HEK293 (cell line): ENCODE results near the gene IQCE.

Experiments
- PRDM10 ChIP-seq: fragments of 450-650 bp; formaldehyde crosslinking; IDR thresholded peaks from 2 replicates; pipeline ENCODE4 v1.5.1; 2016; ENCODE audit warnings: missing biosample characterization, missing genetic modification characterization
- YY1 ChIP-seq: fragments of 450-650 bp; formaldehyde crosslinking; IDR thresholded peaks from 2 replicates; pipeline ENCODE4 v1.5.1; 2018; ENCODE audit warnings: missing biosample characterization, missing genetic modification characterization
- ZBTB11 ChIP-seq: fragments of 450-650 bp; formaldehyde crosslinking; conservative IDR thresholded peaks from 2 replicates; pipeline ENCODE4 v1.5.1; 2016; ENCODE audit warnings: low read depth, missing biosample characterization, missing genetic modification characterization
- ZNF132 ChIP-seq: fragments of 450-650 bp; formaldehyde crosslinking; IDR thresholded peaks from 2 replicates; pipeline ENCODE4 v1.5.1; 2017; ENCODE audit warnings: missing biosample characterization, missing genetic modification characterization, borderline replicate concordance
- ZNF140 ChIP-seq: fragments of 450-650 bp; formaldehyde crosslinking; IDR thresholded peaks from 2 replicates; pipeline ENCODE4 v1.5.1; 2016; ENCODE audit warnings: missing biosample characterization, missing genetic modification characterization
- ZNF202 ChIP-seq: fragments of 450-650 bp; formaldehyde crosslinking; IDR thresholded peaks from 2 replicates; pipeline ENCODE4 v1.5.1; 2016; ENCODE audit warnings: missing biosample characterization, missing genetic modification characterization, borderline replicate concordance
- ZNF239 ChIP-seq: fragments of 450-650 bp; formaldehyde crosslinking; IDR thresholded peaks from 2 replicates; pipeline ENCODE4 v1.5.1; 2016; ENCODE audit warnings: missing biosample characterization, missing genetic modification characterization
- ZNF302 ChIP-seq: fragments of 450-650 bp; formaldehyde crosslinking; IDR thresholded peaks from 2 replicates; pipeline ENCODE4 v1.5.1; 2016; ENCODE audit warnings: missing biosample characterization, missing genetic modification characterization, low read depth
- ZNF549 ChIP-seq: fragments of 450-650 bp; IDR thresholded peaks from 2 replicates; pipeline ENCODE4 v1.5.1; 2018; ENCODE audit warnings: missing biosample characterization, missing genetic modification characterization, mild to moderate bottlenecking, inconsistent platforms, moderate library complexity
- TF ChIP-seq, protein P1 (sequence below): fragments of 450-650 bp; formaldehyde crosslinking; IDR thresholded peaks from 2 replicates; pipeline ENCODE4 v1.5.0; 2017; ENCODE audit warnings: missing biosample characterization, missing genetic modification characterization, borderline replicate concordance
- TF ChIP-seq, protein P2 (sequence below): fragments of 450-650 bp; formaldehyde crosslinking; IDR thresholded peaks from 2 replicates; pipeline ENCODE4 v1.5.1; 2016; ENCODE audit warnings: missing biosample characterization, missing genetic modification characterization

GRCh38 chr7:2612445-2613097 is 53.8 kb downstream of the IQCE start:
- no peak for TF ChIP-seq ZNF132 (tag by site-specific recombination)
- TF ChIP-seq, protein P1, sequence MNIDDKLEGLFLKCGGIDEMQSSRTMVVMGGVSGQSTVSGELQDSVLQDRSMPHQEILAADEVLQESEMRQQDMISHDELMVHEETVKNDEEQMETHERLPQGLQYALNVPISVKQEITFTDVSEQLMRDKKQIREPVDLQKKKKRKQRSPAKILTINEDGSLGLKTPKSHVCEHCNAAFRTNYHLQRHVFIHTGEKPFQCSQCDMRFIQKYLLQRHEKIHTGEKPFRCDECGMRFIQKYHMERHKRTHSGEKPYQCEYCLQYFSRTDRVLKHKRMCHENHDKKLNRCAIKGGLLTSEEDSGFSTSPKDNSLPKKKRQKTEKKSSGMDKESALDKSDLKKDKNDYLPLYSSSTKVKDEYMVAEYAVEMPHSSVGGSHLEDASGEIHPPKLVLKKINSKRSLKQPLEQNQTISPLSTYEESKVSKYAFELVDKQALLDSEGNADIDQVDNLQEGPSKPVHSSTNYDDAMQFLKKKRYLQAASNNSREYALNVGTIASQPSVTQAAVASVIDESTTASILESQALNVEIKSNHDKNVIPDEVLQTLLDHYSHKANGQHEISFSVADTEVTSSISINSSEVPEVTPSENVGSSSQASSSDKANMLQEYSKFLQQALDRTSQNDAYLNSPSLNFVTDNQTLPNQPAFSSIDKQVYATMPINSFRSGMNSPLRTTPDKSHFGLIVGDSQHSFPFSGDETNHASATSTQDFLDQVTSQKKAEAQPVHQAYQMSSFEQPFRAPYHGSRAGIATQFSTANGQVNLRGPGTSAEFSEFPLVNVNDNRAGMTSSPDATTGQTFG (tag by site-specific recombination): no peak
- TF ChIP-seq, protein P2, sequence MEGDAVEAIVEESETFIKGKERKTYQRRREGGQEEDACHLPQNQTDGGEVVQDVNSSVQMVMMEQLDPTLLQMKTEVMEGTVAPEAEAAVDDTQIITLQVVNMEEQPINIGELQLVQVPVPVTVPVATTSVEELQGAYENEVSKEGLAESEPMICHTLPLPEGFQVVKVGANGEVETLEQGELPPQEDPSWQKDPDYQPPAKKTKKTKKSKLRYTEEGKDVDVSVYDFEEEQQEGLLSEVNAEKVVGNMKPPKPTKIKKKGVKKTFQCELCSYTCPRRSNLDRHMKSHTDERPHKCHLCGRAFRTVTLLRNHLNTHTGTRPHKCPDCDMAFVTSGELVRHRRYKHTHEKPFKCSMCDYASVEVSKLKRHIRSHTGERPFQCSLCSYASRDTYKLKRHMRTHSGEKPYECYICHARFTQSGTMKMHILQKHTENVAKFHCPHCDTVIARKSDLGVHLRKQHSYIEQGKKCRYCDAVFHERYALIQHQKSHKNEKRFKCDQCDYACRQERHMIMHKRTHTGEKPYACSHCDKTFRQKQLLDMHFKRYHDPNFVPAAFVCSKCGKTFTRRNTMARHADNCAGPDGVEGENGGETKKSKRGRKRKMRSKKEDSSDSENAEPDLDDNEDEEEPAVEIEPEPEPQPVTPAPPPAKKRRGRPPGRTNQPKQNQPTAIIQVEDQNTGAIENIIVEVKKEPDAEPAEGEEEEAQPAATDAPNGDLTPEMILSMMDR: no peak
- TF ChIP-seq ZNF549 (tag by site-specific recombination): no peak
- TF ChIP-seq ZBTB11 (tag by site-specific recombination): no peak
- TF ChIP-seq ZNF239 (tag by site-specific recombination): no peak
- TF ChIP-seq ZNF302 (tag by site-specific recombination): no peak
- TF ChIP-seq ZNF202 (tag by site-specific recombination): no peak
- TF ChIP-seq PRDM10 (tag by site-specific recombination): no peak
- no peak for TF ChIP-seq YY1 (tag by site-specific recombination)
- no peak for TF ChIP-seq ZNF140 (tag by site-specific recombination)
